GM12891 (cell line): ENCODE measurements around the gene CACNA1I.

Experiments
- PAX5 ChIP-seq: IDR thresholded peaks from 2 replicates; pipeline ENCODE4 v1.6.1; 2011; ENCODE audit warnings: low read length, moderate library complexity, mild to moderate bottlenecking; ENCODE audit not compliant: insufficient read depth, severe bottlenecking
- POLR2A ChIP-seq: IDR thresholded peaks from 2 replicates; pipeline ENCODE4 v1.6.1; 2011; ENCODE audit warnings: low read depth, low read length, control low read depth
- POLR2AphosphoS5 ChIP-seq: IDR thresholded peaks from 2 replicates; pipeline ENCODE4 v1.6.1; 2011; ENCODE audit warnings: low read depth, low read length, control low read depth
- POU2F2 ChIP-seq: IDR thresholded peaks from 2 replicates; pipeline ENCODE4 v1.6.1; 2011; ENCODE audit warnings: low read depth, mild to moderate bottlenecking, control low read depth, low read length, moderate library complexity
- SPI1 ChIP-seq: IDR thresholded peaks from 2 replicates; pipeline ENCODE4 v1.6.1; 2011; ENCODE audit warnings: low read depth, low read length, control low read depth
- TAF1 ChIP-seq: IDR thresholded peaks from 2 replicates; pipeline ENCODE4 v1.6.1; 2011; ENCODE audit warnings: low read depth, low read length, control low read depth

DNA sequence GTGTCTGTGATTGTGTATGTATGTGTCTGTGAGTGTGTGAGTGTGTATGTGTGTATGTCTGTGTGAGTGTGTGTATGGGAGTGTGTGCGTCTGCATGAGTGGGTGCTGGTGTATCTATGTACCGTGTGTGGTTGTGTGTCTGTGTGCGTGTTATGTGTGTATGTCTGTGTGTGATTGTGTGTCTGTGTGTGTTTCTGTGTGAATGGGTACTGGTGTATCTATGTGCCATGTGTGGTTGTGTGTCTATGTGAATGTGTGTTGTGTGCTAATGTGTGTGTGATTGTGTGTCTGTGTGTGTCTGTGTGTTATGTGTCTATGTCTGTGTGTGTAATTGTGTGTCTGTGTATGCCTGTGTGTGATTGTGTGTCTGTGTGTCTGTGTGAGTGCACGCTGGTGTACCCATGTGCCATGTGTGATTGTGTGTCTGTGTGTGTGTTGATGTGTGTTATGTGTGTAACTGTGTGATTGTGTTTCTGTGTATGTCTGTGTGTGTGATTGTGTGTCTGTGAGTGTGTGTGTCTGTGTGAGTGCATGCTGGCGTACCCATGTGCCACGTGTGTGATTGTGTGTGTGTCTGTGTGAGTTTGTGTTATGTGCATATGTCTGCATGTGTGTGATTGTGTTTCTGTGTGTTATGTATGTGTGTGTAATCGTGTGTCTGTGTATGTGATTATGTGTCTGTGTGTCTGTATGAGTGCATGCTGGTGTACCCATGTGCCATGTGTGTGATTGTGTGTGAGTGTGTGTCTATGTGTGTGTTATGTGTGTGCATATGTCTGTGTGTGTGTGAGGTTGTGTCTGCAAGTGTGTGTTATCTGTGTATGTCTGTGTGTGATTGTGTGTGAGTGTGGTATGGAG is 6.8 kb upstream of the CACNA1I start:
- TF ChIP-seq POLR2AphosphoS5 (no peak), POLR2A (no peak), TAF1 (no peak), POU2F2 (no peak), SPI1 (no peak), PAX5 (no peak)
